ENCODE data around the gene C17orf100. TPM values are rescaled to one million over a fixed set of nuclear protein-coding genes. Genes with fewer than 3 reads are reported as not detected.

C17orf100 gene
- total and polyA plus RNA-seq, 2 of the 13 experiments (the other 11 are each of a cell fraction or from before 2014, with no cell fraction given) = 3.6 to 8.7 TPM

DNA sequence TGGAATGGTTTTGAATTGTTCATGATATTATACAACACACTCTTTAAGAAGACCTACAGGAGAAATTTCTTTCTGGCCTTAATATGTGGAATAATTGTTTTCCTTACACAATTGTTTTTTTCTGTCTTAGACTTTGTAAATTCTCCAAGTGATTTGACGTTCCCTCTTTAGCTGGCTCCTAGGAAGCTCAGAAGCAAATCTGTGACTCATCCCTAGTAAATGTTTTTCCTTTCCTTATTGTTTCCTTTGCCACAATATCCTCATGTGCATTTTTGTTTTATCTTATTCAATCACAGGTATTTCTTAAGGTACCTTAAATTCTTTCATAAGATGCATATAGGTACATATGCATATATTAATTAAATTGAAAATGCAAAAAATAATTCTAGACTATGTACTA, 24.5 kb upstream of the C17orf100 start:
- H2AFZ ChIP-seq (ENCODE audit: low read length) = no peak overlapping the region
- H3K27ac ChIP-seq (ENCODE audit: extremely low read length, insufficient read depth, low read length) = no peak overlapping the region
- in situ Hi-C loops (cut with HindIII; ENCODE audit: extremely low pct_ligation_motif_present, low pct_unique_long_range_greater_than_20kb) = no loop called here
- H3K27me3 ChIP-seq (ENCODE audit: control insufficient read depth in 1 of 2, insufficient read depth in 2 of 2, low read length in 2 of 2) = no peaks in the 10 kb centered on the region
- no peaks in the 10 kb centered on the region for H4K20me1 ChIP-seq (ENCODE audit: insufficient read depth, low read length)
- no peak for DNase-seq (ENCODE audit: low spot score)
- H3K4me3 ChIP-seq (replicated peaks in 1 of 3; ENCODE audit: insufficient read depth in 1 of 3, low read depth in 2 of 3, low read length in 3 of 3) = no peak overlapping the region
- no peak for ATAC-seq
- no peaks in the 10 kb centered on the region for H3K4me1 ChIP-seq (ENCODE audit: insufficient read depth, low read length)
- TF ChIP-seq ARID4A (CRISPR knock-in tag; IDR thresholded peaks at IDR 0.05; ENCODE audit: borderline replicate concordance) (no peak), NFE2L2 (IDR thresholded peaks at IDR 0.05; ENCODE audit: low read length) (no peak), HNRNPK (IDR thresholded peaks at IDR 0.05; ENCODE audit: low read depth, low read length, poor library complexity, severe bottlenecking) (no peak), ZBED4 (CRISPR knock-in tag; IDR thresholded peaks at IDR 0.05; ENCODE audit: borderline replicate concordance) (no peak), RELA (CRISPR knock-in tag; IDR thresholded peaks at IDR 0.05) (no peak), IKZF1 (IDR thresholded peaks at IDR 0.05) (no peak), ZUFSP (CRISPR knock-in tag; IDR thresholded peaks at IDR 0.05; ENCODE audit: borderline replicate concordance) (no peak), ZNF33B (CRISPR knock-in tag; IDR thresholded peaks at IDR 0.05) (no peak)
- POLR2A ChIA-PET = no interaction called here
- no peak overlapping the region for H3K9ac ChIP-seq (ENCODE audit: insufficient read depth, low read depth, low read length)
- no TSS peak for BruUV-seq (replicated peaks)
- intact Hi-C loops (cut with micrococcal nuclease; ENCODE audit: unreplicated experiment) = no loop called here
- H3K36me3 ChIP-seq (replicated peaks in 1 of 2; ENCODE audit: control insufficient read depth in 1 of 2, insufficient read depth in 2 of 2, low read length in 2 of 2) = peaks cover 11 to 64% of the 10 kb centered on the region in 2 experiments; a peak in 4 of 5 replicates
- 100% methylated on average over 1 of the region's 1 CpG for WGBS (ENCODE audit: low lambda C conversion rate)
- no peaks in the 10 kb centered on the region for H3K9me3 ChIP-seq (ENCODE audit: low read length)
- no peaks in the 10 kb centered on the region for H3K79me2 ChIP-seq (ENCODE audit: insufficient read depth, low read length)
- FAIRE-seq = no peak
- CTCF ChIA-PET (ENCODE audit: low intra/inter-chr PET ratio, low total read pairs) = no interaction called here
- H3K4me2 ChIP-seq (ENCODE audit: low read depth, low read length) = no peak overlapping the region
